NB4 (cell line): Measurements from ENCODE around the gene CCDC127.

Experiments
- CTCF ChIP-seq: IDR thresholded peaks from one replicate; pipeline ENCODE4 v1.5.1; 2012; ENCODE audit warnings: low read depth, low read length
- MAX ChIP-seq: IDR thresholded peaks from 2 replicates; pipeline ENCODE4 v1.6.1; 2011; ENCODE audit warnings: low read depth, low read length
- POLR2A ChIP-seq: IDR thresholded peaks from 2 replicates; pipeline ENCODE4 v1.6.1; 2011; ENCODE audit warnings: mild to moderate bottlenecking; ENCODE audit not compliant: insufficient read length; ENCODE audit errors: extremely low read depth

- TF ChIP-seq CTCF (no peak), POLR2A (no peak), MAX (no peak)
Measured at GRCh38 chr5:150746-151145, 67.2 kb downstream of the CCDC127 start.
